ENCODE data around the gene TOX2.

The TOX2 gene

DNA sequence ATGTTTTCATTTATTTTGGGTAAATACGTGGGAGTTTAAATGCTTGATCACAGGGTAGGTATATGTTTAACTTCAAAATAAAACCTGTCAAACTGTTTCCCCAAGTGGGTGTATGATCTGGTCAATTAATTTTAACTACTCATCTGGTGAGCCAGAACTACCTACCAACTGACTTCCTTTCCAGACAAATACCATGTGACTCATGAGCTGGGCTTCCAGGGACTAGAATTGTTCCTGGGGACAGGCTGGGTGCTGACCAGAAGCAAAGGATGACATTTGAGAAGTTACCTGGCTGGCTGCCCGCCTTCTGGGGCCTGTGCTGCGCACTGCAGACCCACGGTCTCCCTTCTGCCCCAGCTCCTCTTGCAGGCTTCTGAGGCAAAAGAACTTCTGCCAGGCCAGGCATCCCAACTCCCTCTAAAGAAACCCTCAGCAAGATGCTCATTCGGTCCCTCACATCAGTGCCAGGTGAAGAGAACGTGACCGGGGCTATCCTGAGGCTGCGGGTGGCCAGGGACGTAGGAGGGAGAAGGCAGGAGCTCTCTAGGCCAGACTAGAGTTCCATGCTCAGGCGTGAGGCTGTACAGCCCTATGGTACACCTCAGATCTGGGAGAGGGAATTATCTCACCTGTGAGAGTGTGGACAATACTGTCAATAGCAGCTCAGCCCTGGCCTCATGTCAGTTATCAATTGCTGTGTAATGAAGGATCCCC, 168.7 kb downstream of the TOX2 start:
- DNase-seq, result no peak

DNA sequence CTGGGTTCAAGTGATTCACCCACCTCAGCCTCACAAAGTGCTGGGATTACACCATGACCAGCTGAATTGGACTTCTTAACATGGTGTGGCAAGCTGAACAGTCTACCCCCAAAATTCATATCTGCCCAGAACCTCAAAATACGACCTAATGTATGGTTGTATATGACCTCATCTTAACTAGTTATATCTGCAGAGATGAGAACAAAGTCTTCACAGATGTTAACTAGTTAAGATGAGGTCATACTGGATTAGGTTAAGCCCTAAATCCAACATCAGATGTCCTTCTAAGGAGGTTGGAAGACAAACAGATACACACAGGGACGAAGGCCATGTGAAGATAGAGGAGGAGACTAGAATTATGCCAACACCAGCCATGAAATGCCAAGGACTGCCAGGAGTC, 169.8 kb downstream of the TOX2 start:
- DNase-seq, result no peak

DNA sequence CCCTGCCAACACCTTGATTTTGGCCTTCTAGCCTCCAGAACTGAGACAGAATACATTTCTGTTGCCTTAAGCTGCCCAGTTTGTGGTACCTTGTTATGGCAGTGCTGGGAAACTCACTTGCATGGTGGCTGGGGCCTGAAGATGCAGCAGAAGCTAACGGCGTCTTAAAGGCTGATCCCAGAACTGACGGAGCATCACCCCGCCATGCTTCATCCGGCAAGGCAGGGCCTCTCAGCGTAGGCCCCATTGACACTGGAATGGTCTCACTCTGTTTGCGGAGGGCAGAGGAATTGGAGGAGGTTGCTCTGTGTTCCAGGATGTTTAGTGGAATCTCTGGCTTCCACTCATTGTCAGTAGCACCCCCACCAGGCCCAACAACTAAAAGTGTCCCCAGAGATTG, 170.2 kb downstream of the TOX2 start:
- no peak for DNase-seq

DNA sequence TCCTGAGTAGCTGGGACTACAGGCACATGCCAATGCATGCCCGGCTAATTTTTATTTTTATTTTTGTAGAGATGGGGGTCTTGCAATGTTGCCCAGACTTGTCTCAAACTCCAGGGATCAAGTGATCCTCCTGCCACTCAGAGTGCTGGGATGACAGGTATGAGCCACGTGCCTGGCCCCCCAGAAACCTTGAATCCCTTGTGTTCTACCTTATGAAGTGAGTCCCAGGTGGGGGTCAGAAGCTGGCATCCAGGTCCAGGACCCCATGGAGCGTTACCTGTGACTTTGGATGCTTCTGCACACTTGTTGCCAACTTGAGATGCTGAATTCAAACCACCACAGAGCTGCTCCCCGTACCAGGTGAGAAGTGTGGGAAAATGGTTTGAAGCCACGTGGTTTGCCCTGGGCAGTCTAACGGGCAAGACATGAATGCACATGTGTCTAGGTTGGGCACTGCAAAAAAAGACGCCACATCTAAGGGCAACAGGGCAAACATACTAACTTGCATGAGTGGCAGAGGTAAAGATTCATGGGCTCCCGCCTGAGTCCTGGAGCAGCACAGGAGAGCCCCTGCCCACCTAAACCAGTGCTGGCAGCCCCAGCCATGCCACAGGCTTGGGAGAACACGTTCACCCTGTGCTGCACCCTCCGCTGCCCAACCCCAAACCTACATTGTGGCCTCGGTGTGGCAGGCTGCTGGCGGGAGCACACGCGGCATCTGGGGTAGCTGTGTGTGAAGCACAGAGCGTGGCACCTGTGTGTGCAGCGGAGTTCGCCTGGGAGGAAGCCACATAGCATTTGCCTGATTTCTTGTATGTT, 171.2 kb downstream of the TOX2 start:
- DNase-seq, result no peak

DNA sequence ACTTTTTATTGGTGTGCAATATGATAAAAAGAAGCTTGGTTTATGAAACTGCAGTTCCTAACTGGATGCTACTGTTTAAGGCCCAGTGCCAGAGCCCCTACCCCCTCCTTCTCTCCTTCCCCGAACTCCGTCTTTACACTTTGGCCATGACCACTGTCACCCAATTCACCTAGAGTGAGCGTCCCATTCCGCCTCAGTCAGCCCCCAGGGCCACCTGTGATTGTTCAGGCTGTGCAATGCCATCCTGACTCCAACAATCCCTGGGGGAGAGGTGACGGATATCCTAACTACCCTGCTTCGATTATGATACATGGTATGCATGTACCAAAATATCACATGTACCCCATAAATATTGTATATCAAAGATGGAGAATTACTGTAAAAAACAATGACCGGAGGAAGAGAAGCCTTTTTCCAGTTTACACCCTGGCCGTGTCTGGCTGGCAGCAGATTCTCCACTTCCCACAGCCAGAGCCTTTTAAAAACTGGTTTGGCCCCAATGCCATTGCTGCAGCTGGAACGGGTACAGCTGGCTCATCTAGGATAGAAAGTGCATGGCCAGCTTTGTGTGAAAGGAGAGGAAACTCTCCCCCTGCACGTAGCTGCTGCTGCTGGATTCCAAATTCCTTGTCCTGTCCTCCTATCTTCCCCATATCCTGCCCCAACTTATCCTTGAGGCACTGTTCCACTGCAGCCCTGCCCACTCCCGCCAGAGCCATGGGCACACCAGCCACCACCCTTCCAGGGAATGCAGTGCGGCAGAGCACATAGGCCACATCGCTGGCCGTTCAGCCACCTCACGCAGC, 172.6 kb downstream of the TOX2 start:
- no peak for DNase-seq

DNA sequence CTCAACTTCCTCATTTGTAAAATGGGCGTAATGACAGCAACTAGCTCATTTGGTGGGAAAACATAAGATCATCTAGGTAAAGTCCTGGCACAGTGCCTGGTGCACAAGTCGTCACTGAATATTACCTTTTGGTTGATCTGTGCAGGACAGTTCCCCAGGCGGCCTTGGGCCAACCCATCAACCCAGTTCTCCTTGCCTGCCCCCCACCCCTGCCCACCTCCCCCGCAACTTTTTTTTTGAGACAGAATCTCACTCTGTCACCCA, 173.1 kb downstream of the TOX2 start:
- no peak for DNase-seq

DNA sequence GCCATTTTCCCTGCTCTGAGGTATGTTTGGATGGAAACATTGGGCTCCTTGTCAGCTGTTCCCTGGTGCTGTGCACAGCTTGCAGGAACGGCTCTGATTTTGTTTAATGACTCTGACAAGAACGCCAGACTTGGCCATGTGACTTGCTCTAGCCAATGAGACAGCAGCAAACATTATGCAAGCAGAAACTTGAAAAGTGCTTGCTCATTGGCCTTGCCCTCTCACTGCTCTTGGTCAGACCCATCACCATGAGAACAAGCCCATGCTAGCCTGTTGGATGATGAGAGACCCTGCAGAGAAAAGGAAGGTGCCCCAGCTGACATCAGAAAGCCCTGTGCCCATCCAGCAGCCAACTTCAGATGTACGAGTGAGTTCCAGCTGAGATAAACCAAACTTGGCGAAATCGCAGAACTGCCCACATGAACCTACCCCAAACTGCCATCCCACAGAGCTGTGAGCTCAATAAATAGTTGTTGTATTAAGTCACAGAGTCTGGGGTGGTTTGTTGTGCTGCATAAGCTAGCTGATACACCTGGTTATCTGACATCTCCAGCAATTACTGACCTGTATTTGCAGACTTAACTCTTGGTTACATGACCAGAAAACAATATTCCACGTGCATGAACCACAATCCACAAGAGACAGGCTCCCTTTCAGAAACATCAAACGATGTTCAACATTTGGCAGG, 175.5 kb downstream of the TOX2 start:
- DNase-seq, result no peak

DNA sequence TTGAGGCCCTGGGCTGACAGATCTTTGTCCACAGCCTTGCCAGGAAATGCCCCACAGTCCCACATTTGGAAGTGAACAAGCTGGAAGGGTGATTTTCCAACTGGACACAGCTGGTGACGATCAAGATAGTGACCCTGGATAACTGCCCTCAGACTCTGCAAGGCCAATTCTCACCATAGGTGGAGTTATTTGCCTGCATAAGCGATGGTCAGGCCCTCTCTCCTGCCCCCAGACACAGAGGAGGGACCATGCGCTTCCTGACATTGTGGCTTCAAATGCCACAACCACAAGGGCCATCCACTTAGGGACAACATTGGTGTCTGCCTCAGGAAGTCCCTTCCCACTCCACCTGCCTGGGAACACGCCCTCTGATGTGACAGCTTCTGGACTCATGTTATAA, 176.4 kb downstream of the TOX2 start:
- DNase-seq, result no peak

DNA sequence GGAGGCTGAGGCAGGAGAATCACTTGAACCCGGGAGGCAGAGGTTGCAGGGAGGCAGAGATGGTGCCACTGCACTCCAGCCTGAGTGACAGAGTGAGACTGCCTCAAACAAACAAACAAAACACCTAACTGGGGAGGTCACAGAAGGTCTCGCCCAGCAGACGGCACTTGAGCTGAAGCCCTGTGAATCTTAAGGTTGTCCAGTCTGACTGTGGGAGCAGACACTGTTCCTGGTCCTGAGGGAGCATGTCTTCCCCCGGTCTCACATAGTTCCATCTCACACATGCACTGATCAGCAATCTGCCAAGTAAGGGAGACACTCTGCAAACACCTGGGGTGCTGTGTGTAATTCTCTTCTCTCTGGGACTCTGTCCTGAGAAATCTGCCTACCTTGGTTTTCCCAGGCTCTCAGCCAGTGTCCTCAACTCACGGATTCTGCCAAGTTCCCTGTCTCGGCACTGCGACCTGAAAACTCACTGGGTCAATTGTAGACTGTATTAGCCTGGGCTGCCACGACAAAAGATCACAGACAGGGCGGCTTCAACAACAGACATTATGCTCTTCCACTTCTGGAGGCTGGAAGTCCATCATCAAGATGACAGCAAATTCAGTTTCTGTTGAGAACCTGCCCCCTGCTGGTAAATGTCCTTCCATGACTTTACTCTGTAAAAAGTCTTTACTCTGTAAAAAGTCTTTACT, 178.0 kb downstream of the TOX2 start:
- DNase-seq, result no peak

DNA sequence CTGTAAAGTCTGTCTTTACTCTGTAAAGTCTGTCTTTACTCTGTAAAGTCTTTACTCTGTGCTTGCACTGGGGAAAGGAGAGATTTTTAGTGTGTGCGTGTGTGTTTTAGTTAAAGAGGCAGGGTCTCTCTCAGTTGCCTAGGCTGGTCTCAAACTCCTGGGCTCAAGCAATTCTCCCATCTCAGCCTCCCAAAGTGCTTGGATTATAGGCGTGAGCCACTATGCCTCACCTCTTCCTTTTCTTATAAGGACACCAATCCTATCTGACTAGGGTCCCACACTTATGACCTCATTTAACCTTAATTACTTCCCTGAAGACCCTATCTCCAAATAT, 178.6 kb downstream of the TOX2 start:
- no peak for DNase-seq

DNA sequence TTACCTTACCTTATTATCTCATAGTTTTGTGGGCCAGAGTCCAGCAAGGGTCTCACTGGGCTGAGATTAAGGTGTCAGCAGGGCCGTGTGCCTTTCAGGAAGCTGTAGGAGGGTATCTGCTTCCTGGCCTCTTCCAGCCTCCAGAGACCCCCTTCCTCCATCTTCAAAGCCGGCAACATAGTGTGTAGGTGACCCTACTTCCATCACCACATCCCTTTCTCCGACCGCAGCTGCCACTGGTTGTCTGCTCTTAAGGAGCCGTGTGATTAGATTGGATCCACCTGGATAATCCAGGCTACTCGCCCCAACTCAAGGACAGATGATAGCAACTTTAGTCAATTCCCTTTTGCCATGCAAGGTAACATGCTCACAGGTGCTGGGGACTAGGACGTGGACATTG, 181.2 kb downstream of the TOX2 start:
- DNase-seq, result no peak

DNA sequence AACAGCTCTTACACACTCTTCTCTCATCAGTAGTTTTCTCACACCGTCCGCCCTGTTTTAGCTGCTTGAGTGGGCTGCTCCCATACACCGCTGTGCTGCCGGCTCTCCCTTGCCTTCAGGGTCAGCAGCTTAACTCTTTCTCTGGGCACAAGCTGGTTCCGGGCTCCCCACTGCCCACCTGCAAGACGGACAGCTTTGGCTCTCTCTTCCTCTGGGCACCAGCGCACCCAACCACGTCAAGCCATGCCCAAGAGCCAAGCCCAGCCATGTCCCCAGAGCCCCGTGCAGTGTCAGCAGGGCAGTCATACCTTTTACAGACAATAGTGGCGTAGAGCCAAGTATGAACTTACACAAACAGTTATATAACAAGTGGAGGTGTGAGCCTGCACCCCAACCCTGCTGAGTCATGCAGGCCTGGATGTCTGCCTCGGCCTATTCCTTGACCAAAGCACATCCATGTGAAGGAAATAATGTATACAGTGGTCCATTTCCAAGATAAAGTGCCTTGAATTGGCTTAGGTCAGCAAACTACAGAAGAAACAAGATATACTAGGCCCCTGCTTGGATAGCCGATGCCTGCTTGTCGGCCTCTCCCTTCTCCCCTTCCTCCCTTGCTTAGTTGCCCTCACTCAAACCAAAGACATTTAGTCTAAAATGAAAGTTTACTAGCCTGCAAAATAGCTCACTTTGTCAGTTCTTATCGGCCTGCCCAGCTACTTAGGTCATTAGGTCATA, 183.0 kb downstream of the TOX2 start:
- no peak for DNase-seq

DNA sequence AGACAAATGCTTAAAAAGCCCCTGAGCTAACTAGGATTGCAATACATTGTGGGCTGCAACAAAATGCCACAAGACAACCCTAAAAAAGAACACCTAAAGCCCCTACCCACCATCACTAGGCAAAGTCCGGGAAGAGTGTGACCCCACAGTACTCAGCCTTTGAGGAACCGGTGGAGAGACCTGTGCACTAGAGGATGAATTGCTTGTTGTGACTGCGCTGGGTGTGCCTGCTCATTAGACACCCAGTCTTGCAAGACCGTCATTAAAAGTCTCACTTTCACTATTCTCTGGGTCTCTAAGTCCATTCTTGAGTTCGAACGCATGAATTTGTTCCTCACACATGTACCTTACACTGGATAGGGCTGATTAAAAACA, 183.6 kb downstream of the TOX2 start:
- no peak for DNase-seq

DNA sequence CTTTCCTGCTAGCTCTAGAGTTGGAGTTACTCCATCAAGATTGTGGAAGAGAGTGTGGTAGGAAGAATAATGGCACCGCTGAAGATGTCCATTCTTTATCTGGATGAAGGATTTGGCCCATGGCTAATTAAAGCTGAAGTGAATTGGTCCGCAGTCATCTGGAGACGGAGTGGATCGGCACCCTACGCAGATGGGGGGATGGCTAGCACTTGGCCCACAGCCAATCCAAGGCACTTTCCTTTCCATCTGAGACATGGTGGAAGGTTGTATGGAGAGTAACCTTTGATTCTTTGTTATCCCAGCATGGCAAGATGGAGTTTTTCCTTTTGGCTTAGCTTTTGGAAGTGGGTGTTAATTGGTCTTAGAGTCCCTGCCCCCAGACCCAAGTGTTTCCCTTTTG, 184.0 kb downstream of the TOX2 start:
- DNase-seq, result no peak

DNA sequence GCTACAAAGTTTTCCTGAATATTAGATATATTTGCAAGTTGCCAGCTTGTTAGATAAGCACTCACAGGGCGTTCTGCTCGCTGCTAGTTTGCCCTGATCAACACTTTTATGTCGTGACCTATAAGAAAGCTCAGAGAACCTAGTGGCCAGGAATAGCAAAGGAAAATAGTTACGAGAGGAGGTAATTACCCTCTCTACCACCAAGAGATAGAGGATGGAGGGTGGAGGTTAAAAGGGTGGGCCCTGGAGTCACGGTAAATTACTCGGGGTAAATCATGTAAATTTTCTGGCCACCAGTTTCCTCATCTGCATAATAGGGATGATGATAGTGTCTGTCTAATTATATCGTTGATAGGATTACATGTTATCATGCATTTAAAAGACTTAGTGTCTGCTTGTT, 185.2 kb downstream of the TOX2 start:
- no peak for DNase-seq

DNA sequence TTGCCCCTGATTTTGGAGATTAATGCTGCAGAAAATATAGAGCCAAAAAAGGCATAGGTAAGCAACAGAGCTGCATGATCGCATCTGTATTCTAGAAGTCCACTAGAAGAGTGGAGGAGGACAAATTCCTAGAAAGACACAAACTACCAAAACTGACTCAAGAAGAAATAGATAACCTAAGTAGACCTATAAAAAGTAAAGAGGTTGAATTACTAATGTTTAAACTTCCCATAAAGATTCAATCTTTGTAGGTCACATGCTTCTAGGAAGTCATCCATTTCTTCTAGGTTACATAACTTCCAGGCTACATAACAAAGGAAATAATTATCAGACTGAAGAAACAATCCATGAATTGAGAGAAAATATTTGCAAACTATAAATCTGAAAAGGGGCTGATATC, 187.9 kb downstream of the TOX2 start:
- DNase-seq, result no peak

DNA sequence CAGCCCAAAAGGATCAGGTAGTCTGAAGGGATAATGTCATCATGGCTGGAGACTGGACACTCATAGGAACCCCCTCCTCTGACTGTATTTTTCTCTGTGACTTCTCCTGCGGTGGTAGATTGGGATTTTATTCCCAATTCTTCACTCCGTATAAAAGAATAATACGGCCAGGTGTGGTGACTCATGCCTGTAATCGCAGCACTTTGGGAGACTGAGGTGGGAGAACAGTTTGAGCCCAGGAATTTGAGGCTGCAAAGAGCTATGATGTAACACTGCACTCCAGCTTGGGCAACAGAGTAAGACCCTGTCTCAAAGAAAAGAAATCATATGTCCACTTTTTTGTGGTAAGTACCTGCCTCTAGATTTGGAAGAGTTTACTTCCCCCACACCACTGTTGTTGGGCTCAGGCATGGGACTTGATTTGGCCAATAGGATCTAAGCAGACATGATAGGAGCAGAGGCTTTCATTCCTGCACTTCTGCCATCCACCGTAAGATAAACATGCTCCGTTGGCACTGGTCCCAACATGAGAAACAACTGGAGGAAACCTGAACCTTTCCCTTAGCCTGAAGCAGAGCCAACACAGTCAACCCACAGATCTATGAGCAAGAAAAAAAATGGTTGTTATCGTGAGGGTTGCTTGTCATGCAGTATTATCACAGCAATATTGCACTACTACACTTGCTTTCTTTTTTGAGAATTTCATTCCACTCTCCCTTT, 190.3 kb downstream of the TOX2 start:
- DNase-seq, result no peak

DNA sequence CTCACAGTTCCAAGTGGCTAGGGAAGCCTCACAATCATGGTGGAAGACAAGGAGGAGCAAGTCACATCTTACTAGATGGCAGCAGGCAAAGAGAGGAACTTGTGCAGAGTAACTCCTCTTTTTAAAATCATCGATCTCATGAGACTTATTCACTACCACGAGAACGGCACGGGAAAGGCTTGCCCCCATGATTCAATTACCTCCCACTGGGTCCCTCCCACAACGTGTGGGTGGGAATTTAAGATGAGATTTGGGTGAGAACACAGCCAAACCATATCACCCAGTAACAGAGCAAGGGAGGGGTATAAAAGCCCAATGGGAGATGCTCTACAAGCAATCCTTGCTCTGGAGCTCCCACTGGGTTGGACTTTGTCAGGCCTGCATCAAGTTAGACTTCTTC, 192.0 kb downstream of the TOX2 start:
- no peak for DNase-seq

DNA sequence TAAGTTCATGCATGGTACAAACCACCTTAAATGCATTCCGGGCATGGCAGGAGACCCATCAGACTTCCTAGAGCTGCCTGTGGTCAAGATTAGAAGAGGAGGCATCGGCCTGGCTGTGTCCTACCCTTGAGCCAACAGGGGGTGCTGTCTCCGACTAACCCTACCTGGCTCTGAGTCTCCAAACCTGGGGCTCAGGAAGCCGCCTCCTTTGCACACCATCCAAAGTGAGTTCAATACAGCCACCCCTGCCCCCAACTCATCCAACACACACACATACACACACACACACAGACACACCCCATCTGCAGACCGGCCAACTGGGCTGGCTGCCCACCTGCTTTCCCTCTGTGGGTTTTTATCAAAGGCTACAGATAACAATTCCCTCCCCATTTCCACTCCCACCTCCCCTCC, 195.3 kb downstream of the TOX2 start:
- DNase-seq, result no peak

DNA sequence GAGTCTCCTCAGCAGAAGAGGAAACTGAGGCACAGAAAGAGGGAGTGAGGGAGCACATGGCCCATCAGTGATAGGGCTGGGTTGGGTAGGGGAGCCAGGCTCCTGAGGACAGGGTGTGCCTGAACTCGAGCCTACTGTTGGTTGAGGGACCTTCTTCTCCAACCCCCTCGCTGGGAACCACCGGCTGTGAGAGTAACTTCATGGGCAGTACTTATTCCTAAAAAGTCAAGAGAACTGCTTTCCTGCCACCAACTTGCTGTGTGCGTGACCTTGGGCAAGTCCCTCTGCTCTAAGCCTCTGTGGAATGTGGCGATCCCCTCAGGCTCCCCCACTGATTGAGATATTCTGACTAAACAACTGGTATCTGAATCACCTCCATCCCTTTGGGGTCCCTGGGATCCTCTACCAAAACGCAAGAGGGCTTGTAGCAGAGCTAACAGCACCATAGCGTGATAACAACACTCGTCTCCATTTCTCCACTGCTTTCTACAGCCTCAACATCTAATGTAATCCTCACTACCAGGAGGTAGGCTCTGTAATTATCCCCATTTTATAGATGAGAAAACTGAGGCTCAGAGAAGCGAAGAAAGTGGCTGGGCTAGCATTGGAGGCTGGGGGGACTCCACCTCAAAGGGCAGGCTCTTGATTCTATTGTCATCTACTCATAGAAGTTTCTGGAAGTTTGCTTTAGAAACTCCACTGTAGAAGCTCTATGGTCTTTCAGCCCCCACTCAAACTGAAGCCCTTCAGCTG, 196.3 kb downstream of the TOX2 start:
- DNase-seq, result no peak

Data from NCI-H1417 treated with DMSO at 0.1 percent for 48 hours (cell line).